SK-N-SH (cell line): ENCODE results near the gene LRRC30. TPM values are rescaled to one million over a fixed set of nuclear protein-coding genes. Genes with fewer than 3 reads are reported as not detected.

Experiments
- CTCF ChIA-PET: fragments of 300-600, 350-600 bp; formaldehyde crosslinking; extraction: SDS; loops from one replicate; lab custom pipeline; 2021; lab: Yijun Ruan, JAX
- POLR2A ChIA-PET: fragments of 350-600 bp; sonication (Branson Sonifier 250); formaldehyde crosslinking; extraction: SDS; loops from one replicate; lab custom pipeline; 2020; ENCODE audit warnings: antibody characterized with exemption, inconsistent platforms; lab: Yijun Ruan, JAX
- DNase-seq: peaks from one replicate; pipeline ENCODE4 v3.0.0; 2012
- H2AFZ ChIP-seq: fragments of 200-600 bp; sonication (generic); 2 replicates; pipeline ENCODE4 v1.8.1; 2016; ENCODE audit warnings: antibody characterized with exemption, mild to moderate bottlenecking, low read depth
- H3F3A ChIP-seq: fragments of 200-600 bp; sonication (generic); replicated peaks from 2 replicates; pipeline ENCODE3; 2016; ENCODE audit warnings: antibody characterized with exemption, mild to moderate bottlenecking; ENCODE audit not compliant: insufficient read depth
- H3K27ac ChIP-seq, 2 experiments: fragments of 200-500 bp in 1 of 2; fragments of 200-600 bp in 1 of 2; sonication (Bioruptor generic) in 1 of 2; sonication (generic), shearing (Covaris generic) in 1 of 2; 2 replicates each; pipeline versions ENCODE4 v1.5.1 to v1.6.1; 2014 to 2016; ENCODE audit warnings: low read depth in 2 of 2, inconsistent platforms in 1 of 2, low read length in 1 of 2, mild to moderate bottlenecking in 1 of 2, mixed read lengths in 1 of 2
- H3K27me3 ChIP-seq: fragments of 200-600 bp; sonication (generic), shearing (Covaris generic); 2 replicates; pipeline ENCODE4 v1.6.1; 2016; ENCODE audit warnings: mixed run types; ENCODE audit not compliant: insufficient read depth
- H3K36me3 ChIP-seq, 2 experiments: fragments of 200-500 bp in 1 of 2; fragments of 200-600 bp in 1 of 2; sonication (Bioruptor generic) in 1 of 2; sonication (generic) in 1 of 2; replicated peaks in 1 of 2; 2 replicates each; pipeline versions ENCODE3 to v1.5.1; 2014 to 2016; ENCODE audit warnings: low read length in 1 of 2, mild to moderate bottlenecking in 1 of 2; ENCODE audit not compliant: insufficient read depth in 2 of 2, control insufficient read depth in 1 of 2
- H3K4me1 ChIP-seq, 2 experiments: fragments of 200-500 bp in 1 of 2; fragments of 200-600 bp in 1 of 2; sonication (Bioruptor generic) in 1 of 2; sonication (generic), shearing (Covaris generic) in 1 of 2; 2 replicates each; pipeline versions ENCODE4 v1.5.1 to v1.6.1; 2014 to 2016; ENCODE audit warnings: low read depth in 1 of 2, low read length in 1 of 2, mixed run types in 1 of 2; ENCODE audit not compliant: insufficient read depth in 2 of 2, control insufficient read depth in 1 of 2
- H3K4me2 ChIP-seq: fragments of 200-600 bp; sonication (generic), shearing (Covaris generic); 2 replicates; pipeline ENCODE4 v1.6.1; 2017; ENCODE audit warnings: mixed run types
- H3K4me3 ChIP-seq, 2 experiments: fragments of 200-500 bp in 1 of 2; fragments of 200-600 bp in 1 of 2; sonication (Bioruptor generic) in 1 of 2; sonication (generic), shearing (Covaris generic) in 1 of 2; 2 replicates each; pipeline versions ENCODE4 v1.5.1 to v1.8.1; 2014 to 2016; ENCODE audit warnings: low read depth in 2 of 2, inconsistent platforms in 1 of 2, low read length in 1 of 2, mild to moderate bottlenecking in 1 of 2, mixed read lengths in 1 of 2, moderate library complexity in 1 of 2
- H3K79me2 ChIP-seq: fragments of 200-600 bp; sonication (generic); 2 replicates; pipeline ENCODE4 v1.8.1; 2017; ENCODE audit warnings: mild to moderate bottlenecking; ENCODE audit not compliant: insufficient read depth
- H3K9ac ChIP-seq: fragments of 200-600 bp; sonication (generic); 2 replicates; pipeline ENCODE4 v1.6.1; 2017; ENCODE audit warnings: mixed run types
- H3K9me2 ChIP-seq: fragments of 200-600 bp; sonication (generic); 2 replicates; pipeline ENCODE4 v1.6.1; 2017; ENCODE audit warnings: mixed run types
- H3K9me3 ChIP-seq: fragments of 200-600 bp; sonication (generic); 2 replicates; pipeline ENCODE4 v1.6.1; 2017; ENCODE audit warnings: mixed run types, mild to moderate bottlenecking, moderate library complexity
- H4K20me1 ChIP-seq: fragments of 200-600 bp; sonication (generic); 2 replicates; pipeline ENCODE4 v1.6.1; 2017; ENCODE audit warnings: mild to moderate bottlenecking, mixed run types; ENCODE audit not compliant: insufficient read depth
- GABPA ChIP-seq: IDR thresholded peaks from 2 replicates; pipeline ENCODE4 v1.4.0; 2012; ENCODE audit warnings: low read depth, mild to moderate bottlenecking
- JUND ChIP-seq: IDR thresholded peaks from 2 replicates; pipeline ENCODE4 v1.4.0; 2012
- MAX ChIP-seq: IDR thresholded peaks from 2 replicates; pipeline ENCODE4 v1.4.0; 2012; ENCODE audit warnings: low read depth
- MEF2A ChIP-seq: IDR thresholded peaks from 2 replicates; pipeline ENCODE4 v1.4.0; 2012; ENCODE audit warnings: low read depth, borderline replicate concordance
- NFIC ChIP-seq: IDR thresholded peaks from 2 replicates; pipeline ENCODE4 v1.4.0; 2012; ENCODE audit warnings: borderline replicate concordance
- PBX3 ChIP-seq: IDR thresholded peaks from 2 replicates; pipeline ENCODE4; 2012
- POLR2AphosphoS5 ChIP-seq: IDR thresholded peaks from 2 replicates; pipeline ENCODE4 v1.6.1; 2012; ENCODE audit warnings: low read depth, low read length
- RCOR1 ChIP-seq: fragments of 150-350 bp; IDR thresholded peaks from 2 replicates; pipeline ENCODE4 v1.6.1; 2017; ENCODE audit warnings: antibody characterized with exemption, low read length
- REST ChIP-seq: IDR thresholded peaks from 2 replicates; pipeline ENCODE4 v1.6.1; 2012; ENCODE audit warnings: mild to moderate bottlenecking, low read depth, low read length, moderate library complexity
- SMC3 ChIP-seq: IDR thresholded peaks from 2 replicates; pipeline ENCODE4 v1.6.1; 2012; ENCODE audit warnings: low read depth, low read length, improper control_type of control experiment
- TCF12 ChIP-seq: IDR thresholded peaks from 2 replicates; pipeline ENCODE4 v1.4.0; 2012
- USF1 ChIP-seq: IDR thresholded peaks from 2 replicates; pipeline ENCODE4 v1.4.0; 2012; ENCODE audit warnings: low read depth, borderline replicate concordance
- YY1 ChIP-seq: IDR thresholded peaks from 2 replicates; pipeline ENCODE4 v1.4.0; 2012; ENCODE audit warnings: low read depth, mild to moderate bottlenecking
- WGBS: methylation state at CpG from one replicate; pipeline ENCODE4 v1.1.6; 2017; ENCODE audit warnings: low lambda C conversion rate; 5-methylcytosine and 5-hydroxymethylcytosine counted together
- polyA plus RNA-seq, 3 experiments: library from polyadenylated mRNA; depleted of rRNA; stranded (reverse); fragments of >200 nt; gene quantifications; 2 replicates each; pipeline ENCODE4 v1.2.3, GENCODE V29; 2012

LRRC30 gene
- polyA plus RNA-seq, 1 of the 3 experiments (the other 2 are of a cell fraction) = not detected

GRCh38 chr18:7259475-7259874, 28.6 kb downstream of the LRRC30 start (continued):
- TF ChIP-seq USF1 = no peak
- TF ChIP-seq NFIC = no peak
- no peak for TF ChIP-seq REST
- no peak for TF ChIP-seq MAX
- TF ChIP-seq RCOR1 = peak; percentile 95
- no peak for TF ChIP-seq GABPA
- no peak for TF ChIP-seq YY1
- TF ChIP-seq MEF2A = no peak
- TF ChIP-seq JUND = no peak
- TF ChIP-seq, all 33 proteins: peak for 6

- no peaks in the 10 kb centered on the region for H3K36me3 ChIP-seq
- no peak overlapping the region for H3K27ac ChIP-seq
- no peaks in the 10 kb centered on the region for H3F3A ChIP-seq
- no peak overlapping the region for H3K9ac ChIP-seq
- H3K27me3 ChIP-seq = no peaks in the 10 kb centered on the region
- ChIA-PET CTCF (interaction anchor here (1.1 to 2.8 kb wide), 5 partner anchors 11 to 1128 kb away, joined by 3 to 20 read pairs (median 5); partner anchors contain the start of gene PTPRM), POLR2A (no interaction called here)
- no peak overlapping the region for H2AFZ ChIP-seq
- H3K4me3 ChIP-seq = no peak overlapping the region
- H4K20me1 ChIP-seq = no peaks in the 10 kb centered on the region
- DNase-seq = no peak
- H3K9me3 ChIP-seq = no peaks in the 10 kb centered on the region
- H3K79me2 ChIP-seq = no peaks in the 10 kb centered on the region
- 58% methylated on average over 1 of the region's 3 CpGs for WGBS
- TF ChIP-seq TCF12 (no peak), PBX3 (no peak), POLR2AphosphoS5 (no peak), SMC3 (no peak)
- TF ChIP-seq, all 33 proteins: peak for 0
- Histone ChIP-seq H3K9me2 (no peaks in the 10 kb centered on the region), H3K4me2 (no peak overlapping the region), H3K4me1 (peaks cover 0 to 18% of the 10 kb centered on the region in 2 experiments; a peak in 2 of 4 replicates)
Observed at GRCh38 chr18:7261199-7261598, 30.3 kb downstream of the LRRC30 start.
